Hematopoietic multipotent progenitor cell treated with erythropoietin and hydrocortisone succinate and interleukin-3 and kit ligand, for 15 days (in vitro differentiated cells): ENCODE data around the gene ROR1.
"Not testable (repeated sequence)": the region's sequence is repeated elsewhere in the genome, so short reads cannot be mapped to it uniquely, and the experiment has no call there.

Experiments
- DNase-seq: peaks from one replicate; pipeline ENCODE4 v3.0.0-alpha.2; 2015; ENCODE audit warnings: low spot score

ROR1 gene

DNA sequence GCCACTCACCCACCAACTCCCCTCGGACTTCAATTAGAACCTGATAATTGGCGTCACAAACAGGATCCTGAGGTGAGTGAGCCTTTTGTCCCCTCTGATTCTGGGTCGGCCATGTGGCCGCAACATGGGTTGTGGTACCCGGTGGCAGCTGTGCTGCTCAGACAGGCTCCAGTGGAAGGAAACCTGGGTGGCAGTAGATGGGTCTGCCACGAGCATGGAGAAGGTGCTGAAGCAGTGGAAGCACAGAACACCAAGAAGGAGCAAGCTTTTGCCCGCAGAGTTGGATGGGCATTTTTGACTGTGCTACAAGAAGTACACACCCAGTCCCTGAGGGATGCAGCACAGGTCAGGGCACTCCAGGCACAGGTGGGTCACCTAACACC lies 413.1 kb downstream of the ROR1 start:
- DNase-seq, result no peak

DNA sequence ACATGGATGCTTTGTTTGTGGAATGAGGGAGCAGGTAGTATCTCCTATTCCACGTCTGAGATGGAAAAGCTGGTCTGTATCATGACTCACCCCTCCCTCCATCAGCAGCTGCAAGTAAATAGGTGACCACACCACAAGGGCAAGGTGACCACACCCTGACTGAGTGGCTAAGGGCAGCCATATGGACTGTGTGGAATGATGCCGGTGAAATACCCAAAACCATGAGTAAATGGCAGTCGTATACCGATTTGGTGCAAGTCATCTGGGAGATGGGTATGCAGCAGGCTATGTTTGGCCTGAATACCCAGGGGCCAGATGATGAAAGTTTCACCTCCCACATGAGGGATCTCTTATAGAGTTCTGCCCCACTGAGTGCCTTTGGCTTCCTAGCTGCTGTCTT lies 413.8 kb downstream of the ROR1 start:
- DNase-seq, result no peak

DNA sequence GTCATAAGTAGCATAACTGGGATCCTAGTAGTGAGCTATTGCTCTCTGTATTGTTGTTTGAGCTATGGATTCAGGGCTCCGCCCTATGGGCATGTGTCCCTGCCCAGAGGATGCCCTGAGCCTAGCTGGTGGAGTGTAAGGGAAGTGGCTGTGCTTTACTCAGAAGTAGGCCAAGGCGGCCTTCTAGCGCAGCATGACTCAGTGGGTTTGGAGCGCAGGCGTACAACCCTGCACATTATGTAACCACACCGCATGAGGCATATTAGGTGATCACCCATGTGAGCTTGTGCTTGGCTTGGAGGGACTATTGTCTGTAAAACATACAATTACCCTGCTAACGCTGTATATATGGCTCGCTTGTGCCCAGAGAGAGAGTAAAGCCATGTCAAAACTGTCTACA lies 418.5 kb downstream of the ROR1 start:
- DNase-seq, result no peak

DNA sequence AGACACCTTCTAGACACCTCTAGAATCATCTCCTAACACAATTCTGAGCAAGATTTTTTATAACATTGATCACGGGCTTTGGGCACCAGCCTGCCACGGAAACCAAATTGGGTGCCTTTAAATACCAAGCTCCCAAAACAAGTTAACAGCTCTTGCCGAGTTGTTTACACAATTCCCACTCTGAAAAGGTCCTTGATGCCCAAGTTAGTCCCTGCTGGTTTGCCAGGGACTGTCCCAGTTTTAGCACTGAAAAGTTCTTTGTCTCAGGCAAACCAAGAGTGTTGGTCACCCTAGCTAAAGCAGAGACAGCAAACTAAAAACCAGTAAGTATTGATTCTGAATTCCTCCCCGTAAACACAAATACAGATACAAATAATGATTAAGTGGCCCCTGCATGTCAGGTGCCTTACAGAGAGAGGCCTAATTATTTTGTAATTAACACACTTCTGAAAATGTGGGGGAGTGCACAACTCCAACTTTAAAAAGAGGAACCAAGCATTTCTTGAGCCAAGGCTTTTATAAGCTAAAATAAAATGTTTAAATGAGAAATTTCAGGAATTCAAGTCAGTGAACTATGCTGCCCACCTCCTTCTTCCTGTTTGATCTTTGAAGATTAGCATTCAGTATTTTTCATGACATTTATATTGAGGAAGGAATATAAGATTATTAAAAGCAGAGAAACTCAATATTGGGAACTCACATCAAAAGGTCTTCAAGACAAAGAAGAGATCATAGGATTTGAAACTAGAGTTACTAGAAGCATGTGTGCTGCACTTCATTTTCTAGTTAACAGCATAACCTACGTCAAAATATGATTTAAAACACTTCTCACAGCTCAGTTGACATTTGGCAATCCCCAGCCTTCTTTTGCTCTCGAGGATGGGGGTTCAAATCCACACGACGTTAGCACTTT lies 420.6 kb downstream of the ROR1 start:
- DNase-seq, result no peak

DNA sequence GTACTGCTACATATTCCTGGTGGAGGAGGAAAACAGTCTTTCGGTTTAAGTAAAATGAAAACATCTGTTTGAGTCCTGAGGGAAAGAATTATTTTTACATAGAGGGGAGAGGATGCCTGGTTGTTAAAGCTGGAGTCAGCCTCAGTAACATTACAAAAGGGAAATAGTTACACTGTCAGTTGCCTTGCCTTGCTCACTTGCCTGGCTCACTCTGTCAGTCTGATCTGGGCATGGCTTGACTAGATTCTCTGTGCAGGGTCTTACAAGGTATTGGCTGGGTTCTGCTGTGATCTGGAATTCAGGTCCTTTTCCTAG lies 421.2 kb downstream of the ROR1 start:
- DNase-seq, result no peak

DNA sequence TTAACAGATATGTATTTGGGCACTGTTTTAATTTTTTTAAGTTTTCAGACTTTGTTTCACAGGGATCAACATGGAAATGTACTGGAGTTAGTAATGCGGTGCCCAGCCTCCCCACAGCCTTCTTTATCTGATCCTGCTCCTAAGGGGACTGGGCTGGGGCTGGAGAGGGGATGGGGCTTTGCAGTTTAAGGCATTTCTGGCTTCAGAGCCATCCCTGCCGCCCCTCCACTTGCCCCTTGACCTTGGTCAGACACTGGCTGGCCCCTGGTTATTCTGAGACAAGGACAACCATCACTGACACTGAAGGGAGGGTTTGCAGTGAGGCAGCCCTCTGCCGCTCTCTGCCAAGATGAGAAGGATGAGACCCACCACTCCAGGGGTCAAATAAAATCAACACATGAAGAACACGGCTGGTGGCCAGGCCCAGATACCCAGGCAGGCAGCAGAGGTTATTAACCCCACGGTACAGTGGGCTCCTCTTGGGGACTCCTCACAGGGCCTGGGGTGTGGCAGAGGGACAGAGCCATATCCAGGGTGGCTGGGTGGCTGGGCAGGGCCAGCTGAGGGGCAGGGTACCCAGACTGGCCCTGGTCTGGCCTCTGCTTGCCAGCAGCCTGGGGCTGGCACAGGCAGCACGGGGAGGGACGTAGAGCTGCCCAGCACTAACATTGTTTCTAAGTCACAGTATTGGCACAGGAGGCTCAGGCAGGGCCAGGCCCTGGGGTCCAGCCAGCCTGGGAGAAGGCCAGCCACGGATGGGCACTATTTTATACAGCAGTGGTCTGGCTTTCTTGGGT lies 422.5 kb downstream of the ROR1 start:
- no peak for DNase-seq

DNA sequence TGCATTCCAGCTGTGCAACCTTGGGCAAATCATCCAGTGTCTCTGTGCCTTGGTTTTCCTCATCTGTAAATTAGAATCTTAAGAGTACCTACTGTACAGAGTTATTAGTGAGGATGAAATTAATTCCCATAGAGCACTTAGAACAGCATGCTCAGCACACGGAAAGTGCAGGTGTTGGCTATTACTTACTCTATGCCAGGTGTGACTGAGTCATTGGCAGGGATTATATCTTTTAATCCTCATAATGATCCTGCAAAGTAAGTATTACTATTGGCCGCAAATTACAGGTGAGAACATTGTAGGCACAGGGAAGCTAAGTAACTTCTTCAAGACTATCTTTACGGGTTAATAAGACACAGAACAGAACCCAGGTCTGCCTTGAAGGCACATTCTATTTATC lies 423.3 kb downstream of the ROR1 start:
- no peak for DNase-seq

DNA sequence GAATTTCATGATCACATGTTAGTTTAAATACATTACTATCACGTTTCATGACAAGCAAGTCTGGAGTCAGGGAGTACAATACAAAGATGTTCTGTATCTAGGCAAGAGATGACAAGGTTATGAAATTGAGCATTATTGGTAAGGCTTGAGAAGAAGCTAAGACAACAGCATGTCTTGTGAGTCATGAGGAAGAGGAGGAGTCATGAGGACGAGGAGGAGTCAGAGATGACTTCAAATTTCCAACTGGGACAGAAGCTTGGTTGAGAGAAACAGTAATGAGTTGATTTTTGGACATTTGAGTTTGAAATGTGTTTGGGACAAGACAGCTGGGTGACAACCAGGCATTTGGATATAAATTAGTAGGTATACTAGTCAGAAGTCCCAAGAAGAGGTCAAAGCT lies 425.3 kb downstream of the ROR1 start:
- DNase-seq, result no peak

DNA sequence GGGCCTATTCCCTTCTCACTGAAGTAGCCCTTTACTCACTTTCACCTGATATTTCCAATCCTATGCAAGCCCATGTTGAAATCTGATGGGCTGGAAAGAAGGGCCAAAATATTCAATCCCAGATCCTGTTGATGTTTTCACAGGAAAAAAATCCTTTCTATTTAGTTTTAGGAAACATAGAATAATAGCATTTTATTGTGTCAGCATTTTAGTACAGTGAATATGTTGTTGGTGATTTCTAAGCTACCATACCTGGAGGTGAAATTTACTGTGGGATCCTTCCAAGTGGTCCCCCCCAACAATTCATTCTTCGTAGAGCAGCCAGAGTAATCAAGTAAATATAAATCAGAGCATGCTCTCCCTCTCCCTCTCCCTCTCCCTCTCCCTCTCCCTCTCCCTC lies 426.2 kb downstream of the ROR1 start:
- no peak for DNase-seq

DNA sequence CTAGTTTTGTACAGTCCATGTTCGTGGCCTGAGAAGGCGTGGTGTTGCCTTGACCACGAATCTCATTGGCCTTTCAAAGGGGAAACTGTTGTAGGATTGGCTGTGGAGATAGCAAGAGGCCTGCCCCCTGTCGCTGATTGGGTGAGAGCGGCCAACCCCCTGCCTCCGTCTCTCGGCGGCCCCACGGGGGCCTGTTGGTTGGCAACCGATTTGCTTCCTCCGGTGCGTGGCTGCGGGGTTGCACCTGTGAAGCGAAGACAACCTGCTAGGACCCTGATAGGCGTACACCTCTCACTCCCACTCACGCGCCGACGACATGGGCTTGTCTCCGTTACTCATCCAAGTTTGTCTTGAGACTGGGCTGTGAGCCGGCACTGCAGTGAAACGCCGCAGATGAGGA lies 429.6 kb downstream of the ROR1 start, which contains the start of gene UBE2U:
Gene UBE2U (plus strand): TSS at position 204 of the 400 bp plus-strand sequence. CDS start 428 bp downstream, outside the sequence.
- no peak for DNase-seq

DNA sequence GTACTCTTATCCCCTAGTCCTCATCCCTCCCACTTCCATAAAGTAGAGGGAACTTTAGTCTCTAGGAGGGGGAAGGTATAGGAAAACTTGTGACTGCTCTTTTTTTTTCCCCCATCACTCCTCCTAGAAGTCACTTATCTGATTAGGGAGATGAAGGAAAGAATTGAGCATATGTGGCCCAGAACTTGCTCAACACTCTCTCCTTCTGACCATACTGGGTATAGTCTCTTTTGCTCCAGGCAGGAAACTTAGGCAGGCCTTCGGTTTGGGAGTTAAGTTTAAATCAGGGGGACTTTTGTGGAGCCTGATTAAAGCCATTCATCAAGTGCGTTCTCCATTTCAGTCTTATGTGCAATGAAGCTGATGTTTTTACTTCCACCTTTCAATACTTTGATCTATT lies 435.4 kb downstream of the ROR1 start:
- DNase-seq, result no peak

DNA sequence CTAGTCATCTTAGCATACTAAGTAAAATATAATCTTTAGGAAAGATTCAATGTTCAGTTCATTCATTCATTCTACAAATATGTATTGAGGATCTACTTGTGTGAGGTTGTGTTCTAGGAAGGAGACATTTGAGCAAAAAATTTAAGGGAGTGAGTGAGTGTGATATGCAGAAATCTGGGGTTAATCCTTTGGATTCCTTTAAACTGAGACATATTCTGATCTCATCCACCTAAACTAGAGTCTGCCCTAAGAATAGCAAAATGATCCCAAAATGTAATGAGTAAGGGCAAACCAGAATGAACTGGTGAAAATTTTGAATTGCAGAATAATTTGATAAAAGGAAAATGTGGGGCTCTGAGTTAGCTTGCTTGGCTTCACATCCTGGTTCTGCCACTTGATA lies 438.2 kb downstream of the ROR1 start:
- no peak for DNase-seq

DNA sequence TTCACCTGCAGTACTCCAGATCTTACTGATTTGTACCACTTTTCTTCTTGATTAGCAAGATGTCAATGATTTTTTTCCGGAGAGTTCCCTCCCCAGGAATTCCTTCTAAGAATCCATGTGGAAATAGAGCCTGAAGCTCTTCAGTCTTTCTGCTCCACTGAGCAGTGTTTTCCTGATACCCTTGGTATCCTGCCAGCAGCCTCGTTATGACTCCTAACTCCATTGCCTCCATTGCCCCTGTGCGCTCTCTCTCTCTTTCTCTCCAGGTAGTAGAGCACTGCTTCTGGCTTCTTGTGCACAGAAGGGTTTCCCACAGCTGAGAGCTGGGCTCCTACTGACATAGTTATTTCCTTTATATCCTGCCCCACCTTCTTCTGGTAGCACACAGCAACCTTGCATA lies 441.8 kb downstream of the ROR1 start:
- no peak for DNase-seq

DNA sequence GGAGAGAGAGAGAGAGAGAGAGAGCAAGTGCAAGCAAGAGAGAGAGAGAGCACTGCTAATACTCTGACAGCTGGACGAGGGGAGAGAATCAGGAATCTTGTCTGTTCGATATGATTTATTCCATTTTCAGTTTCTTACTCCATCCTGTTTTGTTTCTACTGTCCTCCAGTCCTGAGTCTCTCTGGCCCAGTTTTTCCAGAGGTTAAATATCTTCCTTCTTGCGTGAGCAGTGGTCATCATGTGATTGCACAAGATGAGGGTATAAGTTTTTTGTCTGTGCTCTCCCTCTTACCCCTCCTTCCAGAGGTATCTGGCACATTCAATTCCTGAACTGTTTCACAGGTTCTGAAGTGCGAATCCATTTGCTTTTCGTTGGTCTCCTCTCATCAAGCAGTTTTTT lies 446.4 kb downstream of the ROR1 start:
- DNase-seq, result no peak

DNA sequence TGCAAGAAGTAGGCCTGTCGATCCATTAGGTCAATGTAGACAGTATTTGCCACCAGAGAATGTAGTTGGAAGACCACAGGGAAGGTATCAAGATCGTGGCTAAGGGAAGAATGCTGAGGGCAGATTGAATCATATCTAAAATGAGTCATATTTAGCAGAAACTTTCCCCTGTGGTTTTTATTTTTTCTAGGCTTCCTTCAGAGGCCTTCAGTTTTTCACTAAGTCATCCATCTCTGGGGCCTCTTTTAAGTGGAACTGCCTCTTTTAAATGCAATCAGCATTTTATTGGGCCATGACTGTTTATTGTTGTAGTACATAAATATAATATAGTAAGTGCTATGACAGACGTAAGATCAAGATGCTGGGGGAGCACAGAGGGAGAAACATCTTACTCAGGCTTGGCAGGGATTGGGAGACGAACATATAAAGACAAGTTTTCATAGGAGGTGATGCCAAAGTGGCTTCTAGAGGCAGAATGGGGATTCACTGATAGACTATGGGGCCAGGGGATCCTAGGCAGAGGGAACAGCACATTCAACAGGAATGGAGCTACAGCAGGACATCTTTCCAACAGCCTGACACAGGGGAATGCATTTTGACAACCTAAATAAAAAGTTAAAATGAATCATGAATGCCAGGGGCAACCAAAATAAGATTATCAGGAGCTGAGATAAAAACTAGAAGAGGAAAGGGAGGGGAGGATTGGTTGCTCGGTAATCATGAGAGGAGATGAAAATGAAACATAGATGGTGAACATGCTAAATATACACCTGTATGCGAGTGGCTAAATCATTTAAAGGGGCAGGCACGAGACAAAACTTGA lies 449.7 kb downstream of the ROR1 start:
- DNase-seq, result no peak

DNA sequence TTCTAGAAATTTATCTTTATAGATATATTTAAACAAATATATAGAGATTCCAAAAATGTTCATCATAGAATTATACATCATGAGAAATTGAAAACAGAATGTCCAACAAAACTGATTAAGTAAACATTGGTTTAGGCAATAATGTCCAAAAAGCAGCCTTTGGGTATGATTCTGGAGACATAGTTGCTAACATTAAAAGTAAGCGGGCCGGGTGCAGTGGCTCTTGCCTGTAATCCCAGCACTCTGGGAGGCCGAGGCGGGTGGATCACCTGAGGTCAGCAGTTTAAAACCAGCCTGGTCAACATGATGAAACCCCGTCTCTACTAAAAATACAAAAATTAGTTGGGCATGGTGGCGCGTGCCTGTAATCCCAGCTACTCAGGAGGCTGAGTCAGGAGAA lies 450.4 kb downstream of the ROR1 start:
- not testable (repeated sequence) for DNase-seq

DNA sequence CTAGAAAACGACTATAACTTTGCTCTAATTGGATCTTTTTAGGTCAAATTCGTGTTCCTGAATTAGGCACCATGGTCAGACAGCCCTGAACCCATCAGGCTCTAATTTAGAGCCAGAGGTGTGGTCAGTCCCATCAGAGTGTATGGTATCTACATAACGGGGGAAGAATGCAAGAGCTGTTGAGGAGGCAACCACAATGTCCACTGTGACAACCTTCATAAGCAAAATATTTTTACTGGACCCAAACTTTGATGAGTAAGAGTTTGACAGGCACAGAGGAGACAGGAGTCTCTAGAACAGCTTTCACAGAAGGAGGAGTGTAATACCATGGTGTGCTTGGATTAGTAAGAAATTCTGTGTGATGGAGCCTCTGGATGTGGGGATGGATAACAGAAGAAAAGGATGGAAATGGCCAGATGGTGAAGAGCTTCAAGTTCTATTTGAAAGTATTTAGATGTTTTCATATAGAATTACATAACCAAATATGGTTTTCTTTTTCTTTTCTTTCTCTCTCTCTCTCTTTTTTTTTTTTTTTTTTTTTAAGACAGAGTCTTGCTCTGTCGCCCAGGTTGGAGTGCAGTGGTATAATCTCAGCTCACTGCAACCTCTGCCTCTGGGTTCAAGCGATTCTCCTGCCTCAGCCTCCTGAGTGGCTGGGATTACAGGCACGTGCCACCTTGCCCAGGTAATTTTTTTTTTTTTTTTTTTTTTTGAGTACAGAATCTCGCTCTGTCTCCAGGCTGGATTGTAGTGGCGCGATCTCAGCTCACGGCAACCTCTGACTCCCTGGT lies 454.5 kb downstream of the ROR1 start:
- no peak for DNase-seq

DNA sequence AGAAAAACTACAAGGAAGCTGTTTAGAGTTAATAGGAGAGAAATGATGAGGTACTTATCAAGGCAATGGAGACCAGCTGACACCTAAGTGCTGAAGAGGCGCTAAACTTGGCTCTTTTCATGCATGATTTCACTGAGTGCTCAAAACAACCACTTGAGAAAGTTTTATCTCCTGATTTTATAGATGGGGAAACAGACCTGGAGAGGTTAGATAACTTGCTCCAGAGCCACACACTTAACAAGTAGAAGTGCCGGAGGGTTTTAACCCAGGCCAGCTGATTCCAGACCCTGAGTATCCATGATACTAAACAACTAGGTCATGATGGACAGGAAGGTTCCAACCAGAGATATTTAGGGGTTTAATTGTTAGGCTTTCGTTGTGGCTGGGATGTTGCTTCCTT lies 455.5 kb downstream of the ROR1 start:
- no peak for DNase-seq
